Vagina (tissue), 2 donors: ENCODE results near the gene AK9.

Experiments
- POLR2A ChIP-seq, 2 donors: fragments of 450-650 bp; IDR thresholded peaks; one replicate each; pipeline ENCODE4 v1.6.1; 2017; ENCODE audit warnings: antibody characterized with exemption in 2 of 2, mild to moderate bottlenecking in 2 of 2, moderate library complexity in 2 of 2
- POLR2AphosphoS5 ChIP-seq, 2 donors: sonication (generic); formaldehyde crosslinking; IDR thresholded peaks; one replicate each; pipeline ENCODE4 v1.9.0; 2017; ENCODE audit warnings: antibody characterized with exemption in 2 of 2, mild to moderate bottlenecking in 2 of 2, low read depth in 1 of 2; ENCODE audit not compliant: insufficient read depth in 1 of 2
- TF ChIP-seq, protein P1 (sequence below), 3 experiments: fragments of 450-650 bp in 2 of 3; fragments of 200-600 bp in 1 of 3; sonication (generic) in 1 of 3; IDR thresholded peaks; one replicate each; pipeline ENCODE4 v1.5.1; 2017 to 2019; ENCODE audit warnings: antibody characterized with exemption in 3 of 3, mild to moderate bottlenecking in 2 of 3, moderate library complexity in 2 of 3

DNA sequence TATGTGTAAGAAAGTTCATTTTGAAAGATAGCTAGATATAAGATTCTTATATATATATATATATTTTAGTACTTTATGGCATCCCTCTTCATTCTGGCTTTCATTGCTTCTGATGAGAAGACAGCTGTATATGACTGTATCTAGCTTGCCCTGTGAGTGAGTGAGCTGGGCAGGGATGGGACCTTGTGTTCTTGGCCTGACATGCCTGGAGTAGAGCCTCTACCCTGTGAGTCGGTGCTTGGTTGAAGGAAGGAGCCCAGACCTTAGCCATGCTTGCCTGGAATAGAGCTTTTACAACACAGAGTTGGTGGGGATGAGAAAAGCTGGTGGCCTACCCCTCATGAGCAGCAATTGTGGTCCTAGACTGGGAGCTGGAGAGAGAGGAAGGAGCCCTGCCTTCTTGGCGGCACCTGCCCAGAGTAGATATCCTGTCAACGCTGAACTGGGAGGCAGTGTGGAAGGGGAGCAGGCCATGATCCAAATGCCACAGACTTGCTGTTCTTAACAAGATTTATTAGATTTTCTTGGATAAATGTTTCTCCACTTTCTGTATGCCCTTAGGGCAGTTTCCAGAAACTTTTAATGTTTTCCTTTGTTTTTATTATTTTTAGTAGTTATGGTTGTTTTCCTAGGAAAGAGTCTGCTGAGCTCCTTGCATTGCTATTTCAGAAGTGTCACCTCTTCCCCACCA lies 31.7 kb upstream of the AK9 start:
- TF ChIP-seq POLR2AphosphoS5 (IDR thresholded peaks at IDR 0.05; ENCODE audit: insufficient read depth in 1 of 2, low read depth in 1 of 2) (no peak), POLR2A (IDR thresholded peaks at IDR 0.05) (no peak)
- TF ChIP-seq, protein P1, sequence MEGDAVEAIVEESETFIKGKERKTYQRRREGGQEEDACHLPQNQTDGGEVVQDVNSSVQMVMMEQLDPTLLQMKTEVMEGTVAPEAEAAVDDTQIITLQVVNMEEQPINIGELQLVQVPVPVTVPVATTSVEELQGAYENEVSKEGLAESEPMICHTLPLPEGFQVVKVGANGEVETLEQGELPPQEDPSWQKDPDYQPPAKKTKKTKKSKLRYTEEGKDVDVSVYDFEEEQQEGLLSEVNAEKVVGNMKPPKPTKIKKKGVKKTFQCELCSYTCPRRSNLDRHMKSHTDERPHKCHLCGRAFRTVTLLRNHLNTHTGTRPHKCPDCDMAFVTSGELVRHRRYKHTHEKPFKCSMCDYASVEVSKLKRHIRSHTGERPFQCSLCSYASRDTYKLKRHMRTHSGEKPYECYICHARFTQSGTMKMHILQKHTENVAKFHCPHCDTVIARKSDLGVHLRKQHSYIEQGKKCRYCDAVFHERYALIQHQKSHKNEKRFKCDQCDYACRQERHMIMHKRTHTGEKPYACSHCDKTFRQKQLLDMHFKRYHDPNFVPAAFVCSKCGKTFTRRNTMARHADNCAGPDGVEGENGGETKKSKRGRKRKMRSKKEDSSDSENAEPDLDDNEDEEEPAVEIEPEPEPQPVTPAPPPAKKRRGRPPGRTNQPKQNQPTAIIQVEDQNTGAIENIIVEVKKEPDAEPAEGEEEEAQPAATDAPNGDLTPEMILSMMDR (IDR thresholded peaks at IDR 0.05): no peak
